Kidney capillary endothelial cell (primary cell): ENCODE data around the gene GALNT16.
"Not testable (repeated sequence)": the region's sequence is repeated elsewhere in the genome, so short reads cannot be mapped to it uniquely, and the experiment has no call there.

ENCODE experiments used
- DNase-seq: peaks from one replicate; pipeline ENCODE4 v3.0.0-alpha.2; 2018; ENCODE audit warnings: low spot score

Gene GALNT16

GRCh38 chr14:69285661-69286255 lies 25.8 kb downstream of the GALNT16 start:
- DNase-seq: no peak

GRCh38 chr14:69287098-69288010 lies 27.4 kb downstream of the GALNT16 start:
- DNase-seq: no peak

GRCh38 chr14:69288011-69288771 lies 28.2 kb downstream of the GALNT16 start:
- DNase-seq: peak; percentile 23

GRCh38 chr14:69288956-69289705 lies 29.2 kb downstream of the GALNT16 start:
- DNase-seq: no peak

- no peak for DNase-seq
Observed at GRCh38 chr14:69289811-69290520, 30.0 kb downstream of the GALNT16 start.

- DNase-seq: not testable (repeated sequence)
Observed at GRCh38 chr14:69290881-69291280, 30.9 kb downstream of the GALNT16 start.

- no peak for DNase-seq
Observed at GRCh38 chr14:69291396-69291795, 31.4 kb downstream of the GALNT16 start.

- no peak for DNase-seq
Observed at GRCh38 chr14:69291891-69292561, 32.1 kb downstream of the GALNT16 start.

- DNase-seq: no peak
Observed at GRCh38 chr14:69298131-69299071, 38.4 kb downstream of the GALNT16 start.

- DNase-seq: no peak
Observed at GRCh38 chr14:69299286-69300035, 39.5 kb downstream of the GALNT16 start.

GRCh38 chr14:69300601-69301221 lies 40.8 kb downstream of the GALNT16 start:
- no peak for DNase-seq

- no peak for DNase-seq
Observed at GRCh38 chr14:69303086-69303485, 43.1 kb downstream of the GALNT16 start.

GRCh38 chr14:69312608-69313007 lies 52.6 kb downstream of the GALNT16 start:
- DNase-seq: no peak

GRCh38 chr14:69313176-69313575 lies 53.2 kb downstream of the GALNT16 start:
- no peak for DNase-seq

GRCh38 chr14:69314327-69314726 lies 54.4 kb downstream of the GALNT16 start:
- DNase-seq: no peak

- DNase-seq: no peak
Observed at GRCh38 chr14:69315301-69315700, 55.3 kb downstream of the GALNT16 start.

- DNase-seq: no peak
Observed at GRCh38 chr14:69316449-69317101, 56.6 kb downstream of the GALNT16 start.
